Keratinocyte (primary cell): ENCODE data around the gene DVL1. TPM values are rescaled to one million over a fixed set of nuclear protein-coding genes. Genes with fewer than 3 reads are reported as not detected.

Experiments
- DNase-seq: peaks from one replicate; pipeline ENCODE4 v3.0.0-alpha.2; 2011; ENCODE audit warnings: low read depth, missing footprints, low spot score
- FAIRE-seq: peaks from 2 replicates; lab custom pipeline; 2011; peaks lifted over from hg19 to GRCh38; lab: Jason Lieb, UNC
- H2AFZ ChIP-seq: 2 replicates; pipeline ENCODE4 v1.6.0; 2012; ENCODE audit warnings: low read length, control low read depth, inconsistent platforms; ENCODE audit not compliant: control insufficient read depth
- H3K27ac ChIP-seq: 2 replicates; pipeline ENCODE4 v1.5.1; 2011; ENCODE audit warnings: low read length; ENCODE audit not compliant: control insufficient read depth, insufficient read depth
- H3K27me3 ChIP-seq: 3 replicates; pipeline ENCODE4 v1.6.0; 2011; ENCODE audit warnings: low read length; ENCODE audit not compliant: control insufficient read depth, insufficient read depth; ENCODE audit errors: extremely low read depth
- H3K36me3 ChIP-seq, 2 experiments: 2 replicates in 1 of 2; 3 replicates in 1 of 2; pipeline ENCODE4 v1.5.1; 2011; ENCODE audit warnings: low read length in 2 of 2, mild to moderate bottlenecking in 1 of 2; ENCODE audit not compliant: control insufficient read depth in 2 of 2, insufficient read depth in 2 of 2; ENCODE audit errors: extremely low read depth in 1 of 2
- H3K4me1 ChIP-seq: 3 replicates; pipeline ENCODE4 v1.5.1; 2011; ENCODE audit warnings: low read length; ENCODE audit not compliant: control insufficient read depth, insufficient read depth; ENCODE audit errors: extremely low read depth
- H3K4me2 ChIP-seq: 3 replicates; pipeline ENCODE4 v1.6.0; 2011; ENCODE audit warnings: low read depth, low read length; ENCODE audit not compliant: control insufficient read depth, insufficient read depth; ENCODE audit errors: extremely low read depth
- H3K4me3 ChIP-seq, 3 experiments: fragments of 200-600 bp in 1 of 3; sonication (generic) in 1 of 3; 2 replicates in 2 of 3; 3 replicates in 1 of 3; pipeline ENCODE4 v1.5.1; 2011 to 2016; ENCODE audit warnings: low read length in 3 of 3, mild to moderate bottlenecking in 3 of 3, control low read depth in 2 of 3, inconsistent platforms in 1 of 3, low read depth in 1 of 3, mixed read lengths in 1 of 3, mixed run types in 1 of 3, moderate library complexity in 1 of 3; ENCODE audit not compliant: control insufficient read depth in 2 of 3, insufficient read depth in 2 of 3; ENCODE audit errors: extremely low read depth in 1 of 3
- H3K79me2 ChIP-seq: 2 replicates; pipeline ENCODE4 v1.6.0; 2012; ENCODE audit warnings: low read length; ENCODE audit not compliant: control insufficient read depth, insufficient read depth
- H3K9ac ChIP-seq: 3 replicates; pipeline ENCODE4 v1.6.0; 2011; ENCODE audit warnings: low read length; ENCODE audit not compliant: control insufficient read depth, insufficient read depth; ENCODE audit errors: extremely low read depth
- H3K9me1 ChIP-seq: 3 replicates; pipeline ENCODE4 v1.6.0; 2011; ENCODE audit warnings: low read length; ENCODE audit not compliant: control insufficient read depth, insufficient read depth; ENCODE audit errors: extremely low read depth
- H3K9me3 ChIP-seq: 2 replicates; pipeline ENCODE4 v1.5.1; 2012; ENCODE audit warnings: low read depth, low read length; ENCODE audit not compliant: control insufficient read depth
- H4K20me1 ChIP-seq: 3 replicates; pipeline ENCODE4 v1.6.0; 2011; ENCODE audit warnings: low read length; ENCODE audit not compliant: control insufficient read depth, insufficient read depth; ENCODE audit errors: extremely low read depth
- CTCF ChIP-seq, 3 experiments: IDR thresholded peaks in 1 of 3; conservative IDR thresholded peaks in 1 of 3; optimal IDR thresholded peaks in 1 of 3; 2 replicates in 2 of 3; 3 replicates in 1 of 3; pipeline versions ENCODE3 to v1.5.1; 2011; ENCODE audit warnings: low read length in 3 of 3, mild to moderate bottlenecking in 3 of 3, moderate library complexity in 2 of 3, control low read depth in 1 of 3, inconsistent platforms in 1 of 3; ENCODE audit not compliant: insufficient read depth in 2 of 3; ENCODE audit errors: extremely low read depth in 1 of 3
- EZH2 ChIP-seq: IDR thresholded peaks from one replicate; pipeline ENCODE4 v1.6.1; 2012; ENCODE audit warnings: inconsistent platforms, mild to moderate bottlenecking, low read length, moderate library complexity
- dilution Hi-C: fragments of 300-500 bp; cut with MboI; formaldehyde crosslinking; loops from one replicate; pipeline ENCODE4 v1.7.0; 2020; ENCODE audit warnings: low sequenced_read_pairs; ENCODE audit not compliant: extremely low pct_ligation_motif_present
- polyA plus RNA-seq, 5 experiments: library from polyadenylated mRNA; depleted of rRNA in 3 of 5; stranded (reverse) in 3 of 5; stranded (forward) in 1 of 5; unstranded in 1 of 5; fragments of >200 nt; gene quantifications; 1 replicate in 1 of 5; 2 replicates in 3 of 5; 3 replicates in 1 of 5; pipeline versions ENCODE4 v1.2.1 to v1.2.3, GENCODE V29; 2011 to 2012; ENCODE audit warnings: missing spikeins in 2 of 5, low read depth in 1 of 5, low replicate concordance in 1 of 5

The DVL1 gene
- polyA plus RNA-seq, 1 donor (not counting 4 experiments of a cell fraction or from before 2014, with no cell fraction given), result 31.6 TPM

DNA sequence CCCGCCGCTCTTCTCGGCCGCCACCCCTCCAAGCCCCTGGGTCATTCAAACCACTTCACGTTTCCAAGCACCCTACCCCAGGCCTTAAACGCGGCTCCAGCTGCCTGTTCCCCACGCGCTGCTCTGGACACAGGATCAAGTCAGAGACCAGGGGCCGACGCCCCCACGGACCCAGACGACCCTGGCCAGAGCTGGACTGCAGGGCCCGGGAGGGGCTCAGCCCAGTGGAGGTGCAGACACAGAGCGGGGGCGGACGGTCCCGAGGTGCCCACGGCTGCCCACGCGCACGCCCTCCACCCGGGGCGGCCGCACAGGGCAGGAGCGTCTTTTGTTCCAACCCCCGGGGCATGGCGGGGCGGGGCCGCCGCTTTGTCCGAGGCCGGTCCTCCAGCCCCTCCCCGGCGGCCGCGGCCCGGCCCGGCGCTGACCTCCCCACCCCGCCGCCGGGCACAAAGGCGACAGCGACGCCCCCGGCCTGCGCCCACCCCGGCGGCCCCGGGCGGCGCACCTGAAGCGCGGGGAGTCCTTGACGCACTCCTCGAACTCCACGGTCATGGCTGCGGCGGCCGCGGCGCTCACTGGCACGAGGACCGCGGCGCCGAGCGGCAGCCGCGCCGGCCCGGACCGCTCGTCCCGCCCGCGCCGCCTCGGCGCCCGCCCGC is 41.8 kb downstream of the DVL1 start:
- peak overlapping the region; percentile 31 for H3K27ac ChIP-seq

GRCh38 chr1:1306661-1307260 is 42.5 kb downstream of the DVL1 start:
- peak; percentile 48 for FAIRE-seq
- Histone ChIP-seq H3K9me1 (no peaks in the 10 kb centered on the region), H3K9ac (peak overlapping the region; percentile 69), H3K36me3 (peaks cover 11 to 13% of the 10 kb centered on the region in 2 experiments), H3K79me2 (peaks cover 24% of the 10 kb centered on the region), H3K4me3 (peak overlapping the region; percentile 76 to 87 (median 78)), H4K20me1 (peaks cover 3% of the 10 kb centered on the region), H3K4me2 (peak overlapping the region; percentile 71), H3K27ac (peak overlapping the region; percentile 91), H2AFZ (no peak overlapping the region), H3K4me1 (peaks cover 60% of the 10 kb centered on the region), H3K9me3 (no peaks in the 10 kb centered on the region), H3K27me3 (no peaks in the 10 kb centered on the region)
- no peak for DNase-seq
- dilution Hi-C loops, result no loop called here
- no peak for TF ChIP-seq CTCF (optimal IDR thresholded peaks at IDR 0.05 in 1 of 3, IDR thresholded peaks at IDR 0.05 in 1 of 3, conservative IDR thresholded peaks at IDR 0.05 in 1 of 3; ENCODE audit: extremely low read depth in 1 of 3, insufficient read depth in 2 of 3, low read length in 3 of 3)
- TF ChIP-seq EZH2, result no peak

More for the DNA sequence above, 41.8 kb downstream of the DVL1 start:
- Histone ChIP-seq H3K4me3 (peak overlapping the region; percentile 76 to 87 (median 78)), H3K27me3 (no peaks in the 10 kb centered on the region), H3K36me3 (peaks cover 11 to 17% of the 10 kb centered on the region in 2 experiments), H3K9ac (peak overlapping the region; percentile 69), H3K79me2 (peaks cover 24% of the 10 kb centered on the region), H3K4me2 (peak overlapping the region; percentile 71), H3K4me1 (peaks cover 60% of the 10 kb centered on the region), H3K9me3 (no peaks in the 10 kb centered on the region), H3K9me1 (no peaks in the 10 kb centered on the region), H4K20me1 (peaks cover 3% of the 10 kb centered on the region), H2AFZ (no peak overlapping the region)
- TF ChIP-seq CTCF (optimal IDR thresholded peaks at IDR 0.05 in 1 of 3, IDR thresholded peaks at IDR 0.05 in 1 of 3, conservative IDR thresholded peaks at IDR 0.05 in 1 of 3; ENCODE audit: extremely low read depth in 1 of 3, insufficient read depth in 2 of 3, low read length in 3 of 3) (no peak), EZH2 (no peak)
- FAIRE-seq (no peak), DNase-seq (no peak)
- dilution Hi-C loops, result no loop called here
